CD4-positive, alpha-beta memory T cell (primary cell): ENCODE data around the gene CACNA1I. TPM values are rescaled to one million over a fixed set of nuclear protein-coding genes. Genes with fewer than 3 reads are reported as not detected.
A peak's percentile ranks its signal among the peaks of the same experiment; 100 is the strongest.

Source experiments
- CTCF ChIA-PET: fragments of 350-600 bp; sonication (Branson Sonifier 250); formaldehyde crosslinking; loops from one replicate; lab custom pipeline; 2021; ENCODE audit warnings: inconsistent platforms; ENCODE audit not compliant: partially characterized antibody; lab: Charles Lee
- POLR2A ChIA-PET: fragments of 350-600 bp; sonication (Branson Sonifier 250); formaldehyde crosslinking; loops from one replicate; lab custom pipeline; 2021; ENCODE audit not compliant: partially characterized antibody; lab: Charles Lee
- DNase-seq, 5 donors: peaks; one replicate each; pipeline versions ENCODE4 v3.0.0 to v3.0.0-alpha.2; 2020 to 2022; ENCODE audit warnings: mixed read lengths in 1 of 5
- H3K27ac ChIP-seq: one replicate; pipeline ENCODE4 v1.7.0; 2013; ENCODE audit warnings: low read depth, low read length
- H3K27me3 ChIP-seq: 2 replicates; pipeline ENCODE4 v1.7.0; 2013; ENCODE audit warnings: mild to moderate bottlenecking, low read length, moderate library complexity; ENCODE audit not compliant: insufficient read depth
- H3K36me3 ChIP-seq: 2 replicates; pipeline ENCODE4 v1.7.0; 2013; ENCODE audit warnings: mild to moderate bottlenecking, low read length, moderate library complexity; ENCODE audit not compliant: insufficient read depth
- H3K4me1 ChIP-seq: 2 replicates; pipeline ENCODE4 v1.7.0; 2013; ENCODE audit warnings: mild to moderate bottlenecking, low read length, moderate library complexity; ENCODE audit not compliant: insufficient read depth
- H3K4me3 ChIP-seq, 2 donors: one replicate each; pipeline ENCODE4 v1.7.0; 2013; ENCODE audit warnings: low read length in 2 of 2, mild to moderate bottlenecking in 1 of 2
- H3K9me3 ChIP-seq, 2 donors: one replicate each; pipeline ENCODE4 v1.7.0; 2013; ENCODE audit warnings: low read length in 2 of 2, control low read depth in 1 of 2; ENCODE audit not compliant: control insufficient read depth in 1 of 2
- H3K27ac Mint-ChIP-seq, 7 donors: one replicate each; pipeline ENCODE4 v1.8.0; 2020 to 2021; ENCODE audit warnings: mixed read lengths in 7 of 7, mild to moderate bottlenecking in 6 of 7, inconsistent platforms in 3 of 7, moderate library complexity in 3 of 7
- H3K27me3 Mint-ChIP-seq, 2 donors: one replicate each; pipeline ENCODE4 v1.8.0; 2020 to 2021; ENCODE audit warnings: mixed read lengths in 2 of 2
- H3K36me3 Mint-ChIP-seq, 2 donors: one replicate each; pipeline ENCODE4 v1.8.0; 2020 to 2021; ENCODE audit warnings: mixed read lengths in 2 of 2, inconsistent platforms in 1 of 2, mild to moderate bottlenecking in 1 of 2
- H3K4me1 Mint-ChIP-seq, 4 donors: one replicate each; pipeline ENCODE4 v1.8.0; 2020 to 2021; ENCODE audit warnings: mixed read lengths in 4 of 4, mild to moderate bottlenecking in 1 of 4
- H3K4me3 Mint-ChIP-seq, 8 donors: one replicate each; pipeline ENCODE4 v1.8.0; 2020 to 2021; ENCODE audit warnings: mixed read lengths in 8 of 8, mild to moderate bottlenecking in 7 of 8, moderate library complexity in 6 of 8, inconsistent platforms in 3 of 8
- H3K9me3 Mint-ChIP-seq, 8 donors: one replicate each; pipeline ENCODE4 v1.8.0; 2020 to 2021; ENCODE audit warnings: mixed read lengths in 8 of 8, mild to moderate bottlenecking in 5 of 8, inconsistent platforms in 3 of 8, moderate library complexity in 1 of 8
- intact Hi-C: fragments of 100-400 bp; cut with micrococcal nuclease; formaldehyde crosslinking; loops from one replicate; pipeline ENCODE4 v1.15.1; 2023
- polyA plus RNA-seq, 2 donors: library from polyadenylated mRNA; unstranded; fragments of 300-500 nt; fragmentation: Illumina TruSeq; gene quantifications; one replicate each; pipeline ENCODE4 v1.2.3, GENCODE V29; 2021
- total RNA-seq, 2 experiments: library from RNA; stranded (reverse); gene quantifications; one replicate each; pipeline ENCODE4 v1.2.3, GENCODE V29; 2021

Gene CACNA1I
- total and polyA plus RNA-seq, 4 experiments from 2014 or later, result 0.30 to 58.0 (median 29.7) TPM

- no peaks in the 10 kb centered on the region for H3K4me1 ChIP-seq
- no peak overlapping the region for H3K27ac ChIP-seq
- POLR2A ChIA-PET, result no interaction called here
- H3K27me3 ChIP-seq, result no peaks in the 10 kb centered on the region
- no peak for DNase-seq
- no peaks in the 10 kb centered on the region for H3K36me3 Mint-ChIP-seq
- H3K9me3 Mint-ChIP-seq, result no peaks in the 10 kb centered on the region
- peak overlapping the region in 1 of 7 donors; percentile 29 for H3K27ac Mint-ChIP-seq
- H3K36me3 ChIP-seq, result no peaks in the 10 kb centered on the region
- no peak overlapping the region for H3K4me3 ChIP-seq
- no peak overlapping the region for H3K4me3 Mint-ChIP-seq
- no peaks in the 10 kb centered on the region for H3K4me1 Mint-ChIP-seq
- H3K27me3 Mint-ChIP-seq, result no peaks in the 10 kb centered on the region
- intact Hi-C loops, result no loop called here
- H3K9me3 ChIP-seq, result no peaks in the 10 kb centered on the region
- CTCF ChIA-PET, result interaction anchor here (1.5 kb wide), 1 partner anchor 218 kb away, joined by 3 read pairs; no protein-coding TSS in a partner anchor
Observed at GRCh38 chr22:39717099-39717498, 146.5 kb downstream of the CACNA1I start.

DNA sequence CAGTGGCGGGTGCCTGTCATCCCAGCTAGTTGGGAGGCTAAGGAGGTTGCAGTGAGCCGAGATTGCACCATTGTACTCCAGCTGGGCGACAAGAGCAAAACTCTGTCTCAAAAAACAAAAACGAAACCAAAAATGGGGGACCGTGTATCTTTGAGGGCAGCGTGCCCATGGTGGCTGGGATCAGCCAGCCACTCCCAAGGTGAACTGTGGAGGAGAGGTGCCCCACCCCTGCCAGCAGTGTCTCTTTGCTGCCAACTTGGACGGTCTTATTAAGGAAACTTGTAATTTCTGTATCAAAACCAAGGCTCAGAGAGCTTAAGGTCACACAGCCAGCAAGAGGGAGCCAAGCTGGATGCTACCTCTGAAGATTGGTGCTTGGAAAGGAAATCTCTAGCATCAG lies 147.7 kb downstream of the CACNA1I start:
- no peak for DNase-seq
- no peaks in the 10 kb centered on the region for H3K27me3 Mint-ChIP-seq
- intact Hi-C loops, result no loop called here
- Histone ChIP-seq H3K9me3 (no peaks in the 10 kb centered on the region), H3K36me3 (no peaks in the 10 kb centered on the region), H3K4me3 (no peak overlapping the region), H3K27me3 (no peaks in the 10 kb centered on the region), H3K27ac (no peak overlapping the region), H3K4me1 (no peaks in the 10 kb centered on the region)
- no peaks in the 10 kb centered on the region for H3K36me3 Mint-ChIP-seq
- H3K9me3 Mint-ChIP-seq, result no peaks in the 10 kb centered on the region
- ChIA-PET POLR2A (no interaction called here), CTCF (no interaction called here)
- H3K4me1 Mint-ChIP-seq, result peaks cover 0 to 2% (median 0%) of the 10 kb centered on the region in 4 donors
- peak overlapping the region in 5 of 8 donors; percentile 5 to 58 (median 51) for H3K4me3 Mint-ChIP-seq
- H3K27ac Mint-ChIP-seq, result peak overlapping the region in 3 of 7 donors; percentile 7 to 51 (median 8)

DNA sequence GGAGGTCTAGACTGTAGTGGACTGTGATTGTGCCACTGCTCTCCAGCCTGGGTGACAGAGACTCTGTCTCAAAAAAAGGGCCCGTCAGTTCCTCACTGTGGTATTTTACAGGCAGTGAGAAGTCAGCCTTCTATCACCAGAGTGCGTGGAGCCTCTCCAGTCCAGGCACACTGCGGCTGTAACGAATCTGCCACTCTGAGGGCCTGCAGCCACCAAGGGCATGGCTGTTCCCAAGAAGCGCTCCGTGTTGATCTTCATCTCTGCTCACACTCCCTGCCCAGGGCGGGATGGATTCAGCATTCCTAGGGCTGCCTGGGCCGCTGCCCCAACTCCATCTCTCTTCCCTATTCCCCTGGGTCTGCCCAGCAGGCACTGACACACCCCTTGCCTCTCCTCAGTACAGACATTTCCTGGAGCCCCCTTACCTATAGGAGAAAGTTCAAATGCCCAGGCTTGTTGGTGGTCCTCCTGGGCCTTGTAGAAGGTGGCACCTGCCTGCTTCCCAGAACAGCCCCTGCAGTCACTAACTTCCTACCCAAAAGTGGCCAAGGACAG lies 148.4 kb downstream of the CACNA1I start:
- H3K9me3 ChIP-seq, result no peaks in the 10 kb centered on the region
- ChIA-PET CTCF (no interaction called here), POLR2A (no interaction called here)
- no peaks in the 10 kb centered on the region for H3K36me3 Mint-ChIP-seq
- DNase-seq, result no peak
- no peaks in the 10 kb centered on the region for H3K9me3 Mint-ChIP-seq
- intact Hi-C loops, result no loop called here
- peaks cover 0 to 2% (median 0%) of the 10 kb centered on the region in 4 donors for H3K4me1 Mint-ChIP-seq
- no peak overlapping the region for H3K4me3 Mint-ChIP-seq
- no peak overlapping the region for H3K27ac Mint-ChIP-seq
- H3K4me3 ChIP-seq, result no peak overlapping the region
- H3K36me3 ChIP-seq, result no peaks in the 10 kb centered on the region
- no peaks in the 10 kb centered on the region for H3K27me3 Mint-ChIP-seq
- no peaks in the 10 kb centered on the region for H3K4me1 ChIP-seq
- no peaks in the 10 kb centered on the region for H3K27me3 ChIP-seq
- H3K27ac ChIP-seq, result no peak overlapping the region

DNA sequence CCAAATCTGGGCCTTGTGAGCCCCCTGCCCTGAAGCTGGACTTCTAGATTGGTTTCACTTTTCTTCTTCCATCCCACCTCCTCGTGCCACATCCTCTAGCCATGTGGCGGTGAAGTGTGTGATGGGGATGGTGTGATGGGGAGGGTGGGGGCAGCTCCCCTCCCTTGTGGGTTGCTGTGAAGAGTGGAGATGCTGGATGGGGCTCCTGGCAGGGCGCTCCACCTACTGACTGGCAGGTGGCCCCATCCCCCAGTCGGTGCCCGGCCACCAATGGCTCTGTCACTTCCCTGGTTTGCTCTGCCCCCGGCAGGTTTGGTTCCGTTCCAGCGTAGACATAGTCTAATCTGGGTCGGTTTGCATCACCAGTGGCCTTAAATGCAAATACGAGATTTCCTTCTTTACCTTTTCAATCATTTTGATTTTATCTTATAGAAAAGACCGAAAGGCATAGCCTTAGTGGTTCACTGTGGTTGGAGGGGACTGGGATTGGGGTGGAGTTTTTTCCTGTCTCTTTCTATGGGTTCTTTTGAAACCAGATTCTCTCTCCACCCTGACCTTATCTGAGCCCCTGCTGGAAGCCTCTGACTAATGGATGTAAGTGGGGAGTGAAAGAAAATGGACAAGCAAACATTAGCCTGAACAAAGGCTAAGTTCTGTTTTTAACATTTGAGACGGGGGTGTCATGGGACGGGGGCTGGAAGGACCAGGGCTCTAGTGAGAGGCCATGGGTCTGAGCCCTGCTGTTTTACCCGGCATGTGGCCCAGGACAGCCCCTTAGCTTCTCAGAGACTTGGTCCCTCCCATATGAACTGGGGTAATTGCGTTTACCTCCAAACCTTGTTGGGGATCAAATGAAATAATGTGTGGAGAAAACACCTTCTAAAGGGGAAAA lies 149.3 kb downstream of the CACNA1I start:
- H3K27ac ChIP-seq, result no peak overlapping the region
- intact Hi-C loops, result no loop called here
- H3K4me1 Mint-ChIP-seq, result peaks cover 0 to 2% (median 0%) of the 10 kb centered on the region in 4 donors
- POLR2A ChIA-PET, result no interaction called here
- no peaks in the 10 kb centered on the region for H3K36me3 Mint-ChIP-seq
- no peak overlapping the region for H3K27ac Mint-ChIP-seq
- H3K4me3 Mint-ChIP-seq, result peak overlapping the region in 1 of 8 donors; percentile 35
- no peaks in the 10 kb centered on the region for H3K36me3 ChIP-seq
- no peaks in the 10 kb centered on the region for H3K4me1 ChIP-seq
- no peaks in the 10 kb centered on the region for H3K9me3 Mint-ChIP-seq
- H3K27me3 ChIP-seq, result no peaks in the 10 kb centered on the region
- no peaks in the 10 kb centered on the region for H3K27me3 Mint-ChIP-seq
- no peaks in the 10 kb centered on the region for H3K9me3 ChIP-seq
- H3K4me3 ChIP-seq, result no peak overlapping the region
- CTCF ChIA-PET, result no interaction called here
- no peak for DNase-seq

DNA sequence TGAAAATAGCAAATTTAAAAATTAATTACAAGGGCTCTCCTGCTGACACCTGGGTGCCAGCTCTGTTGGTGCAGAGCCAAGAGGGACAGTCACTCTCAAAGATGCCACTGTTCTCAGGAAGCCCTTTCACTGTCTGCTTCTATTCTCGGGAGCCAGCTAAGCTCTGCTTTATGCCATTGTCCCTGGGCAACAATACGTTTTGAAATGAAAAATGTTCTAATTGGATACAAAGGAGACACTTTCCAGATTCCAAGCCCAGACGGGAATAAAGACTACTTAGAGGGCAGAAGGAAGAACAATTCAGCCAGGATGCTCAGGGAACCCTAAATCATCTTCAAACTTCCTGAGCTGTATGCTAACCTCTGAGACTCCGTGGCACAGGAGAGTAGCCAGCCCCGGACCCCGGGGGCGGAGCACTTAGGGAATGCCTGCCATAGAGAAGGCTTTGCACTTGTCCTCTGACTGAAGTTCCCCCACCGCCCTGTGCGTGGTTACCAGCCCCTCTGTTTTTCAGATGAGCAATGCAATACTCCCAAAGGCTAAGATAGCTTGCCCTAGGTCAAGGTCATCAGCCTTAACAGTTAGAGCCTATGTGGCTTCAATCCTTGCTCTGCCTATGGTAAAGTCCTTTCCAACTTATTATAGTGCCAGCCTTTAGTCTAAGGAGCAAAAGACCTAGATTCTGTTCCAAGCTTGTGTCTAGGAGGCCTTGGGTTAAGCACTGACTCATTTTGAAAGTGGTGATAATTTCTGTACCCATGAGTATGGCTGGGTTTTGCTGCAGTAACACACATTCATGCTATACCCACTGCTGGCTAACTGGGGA lies 150.9 kb downstream of the CACNA1I start:
- no peak for DNase-seq
- CTCF ChIA-PET, result no interaction called here
- Histone ChIP-seq H3K27me3 (no peaks in the 10 kb centered on the region), H3K36me3 (no peaks in the 10 kb centered on the region), H3K9me3 (no peaks in the 10 kb centered on the region), H3K27ac (no peak overlapping the region), H3K4me1 (no peaks in the 10 kb centered on the region), H3K4me3 (no peak overlapping the region)
- H3K4me1 Mint-ChIP-seq, result peaks cover 0 to 2% (median 0%) of the 10 kb centered on the region in 4 donors
- no peak overlapping the region for H3K4me3 Mint-ChIP-seq
- POLR2A ChIA-PET, result no interaction called here
- intact Hi-C loops, result no loop called here
- no peaks in the 10 kb centered on the region for H3K9me3 Mint-ChIP-seq
- no peaks in the 10 kb centered on the region for H3K27me3 Mint-ChIP-seq
- no peaks in the 10 kb centered on the region for H3K36me3 Mint-ChIP-seq
- H3K27ac Mint-ChIP-seq, result no peak overlapping the region

GRCh38 chr22:39722032-39722325 lies 151.4 kb downstream of the CACNA1I start:
- intact Hi-C loops, result no loop called here
- no peak overlapping the region for H3K4me3 Mint-ChIP-seq
- POLR2A ChIA-PET, result no interaction called here
- no peak for DNase-seq
- H3K4me3 ChIP-seq, result no peak overlapping the region
- no peaks in the 10 kb centered on the region for H3K27me3 ChIP-seq
- H3K36me3 Mint-ChIP-seq, result no peaks in the 10 kb centered on the region
- H3K4me1 ChIP-seq, result no peaks in the 10 kb centered on the region
- no peaks in the 10 kb centered on the region for H3K9me3 ChIP-seq
- no peak overlapping the region for H3K27ac ChIP-seq
- no peaks in the 10 kb centered on the region for H3K36me3 ChIP-seq
- CTCF ChIA-PET, result no interaction called here
- peaks cover 0 to under 1% of the 10 kb centered on the region in 2 donors for H3K27me3 Mint-ChIP-seq
- peak overlapping the region in 1 of 7 donors; percentile 3 for H3K27ac Mint-ChIP-seq
- peaks cover 0 to 2% (median 0%) of the 10 kb centered on the region in 4 donors for H3K4me1 Mint-ChIP-seq
- no peaks in the 10 kb centered on the region for H3K9me3 Mint-ChIP-seq

GRCh38 chr22:39722501-39722900 lies 151.9 kb downstream of the CACNA1I start:
- DNase-seq, result no peak
- ChIA-PET POLR2A (no interaction called here), CTCF (no interaction called here)
- Mint-ChIP-seq H3K27ac (no peak overlapping the region), H3K27me3 (peaks cover 0 to 2% of the 10 kb centered on the region in 2 donors), H3K36me3 (no peaks in the 10 kb centered on the region), H3K4me1 (peaks cover 0 to 2% (median 0%) of the 10 kb centered on the region in 4 donors), H3K4me3 (no peak overlapping the region), H3K9me3 (no peaks in the 10 kb centered on the region)
- Histone ChIP-seq H3K27me3 (no peaks in the 10 kb centered on the region), H3K27ac (no peak overlapping the region), H3K4me1 (no peaks in the 10 kb centered on the region), H3K4me3 (no peak overlapping the region), H3K9me3 (no peaks in the 10 kb centered on the region), H3K36me3 (no peaks in the 10 kb centered on the region)
- intact Hi-C loops, result no loop called here
